ENCODE data around the gene DST. TPM values are rescaled to one million over a fixed set of nuclear protein-coding genes. Genes with fewer than 3 reads are reported as not detected.

The DST gene
- total and polyA plus RNA-seq, 7 donors, result 58.3 to 341 (median 109) TPM

DNA sequence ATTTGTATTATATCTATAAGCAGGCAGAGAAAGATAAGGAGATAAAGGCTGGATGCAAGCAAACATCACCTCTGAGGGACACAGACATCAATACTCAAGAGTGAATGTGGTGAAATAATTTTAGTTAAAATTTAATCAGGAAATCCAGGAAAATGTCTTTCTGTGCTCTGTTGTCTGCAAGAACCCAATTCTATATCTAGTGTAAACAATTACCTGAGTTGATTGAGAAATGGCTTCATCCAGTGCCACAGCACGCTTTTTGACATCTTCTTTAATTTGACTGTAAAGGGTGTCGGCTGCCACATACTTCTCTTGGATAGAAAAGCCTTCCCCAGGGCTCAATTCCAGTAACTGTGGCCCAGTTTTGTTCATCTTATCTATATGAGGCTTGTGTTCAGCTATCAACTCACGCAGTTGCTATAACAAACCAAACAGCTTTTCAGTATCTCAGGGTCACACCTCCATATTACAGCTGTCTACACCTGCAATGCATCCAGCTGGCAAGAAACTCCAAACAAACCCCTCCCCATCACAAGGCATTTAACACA, 131.6 kb downstream of the DST start:
- ATAC-seq, result peak in 2 of 4 donors; percentile 20 to 41
- 41 to 44% (median 42%) methylated on average over 3 of the region's 3 CpGs for WGBS, 3 donors
- H3K36me3 ChIP-seq (ENCODE audit: insufficient read depth in 1 of 2, low read depth in 1 of 2), result peaks cover 9 to 86% of the 10 kb centered on the region in 2 donors
- no peak overlapping the region for H3K4me3 ChIP-seq
- H3K27ac ChIP-seq, result no peak overlapping the region
- no peaks in the 10 kb centered on the region for H3K9me3 ChIP-seq
- peaks cover 17% of the 10 kb centered on the region for H3K4me1 ChIP-seq
- intact Hi-C loops (cut with DNase I), result loop anchor here in 1 of 2 donors (10.0 kb wide), 1 partner anchor 46 kb away; no protein-coding TSS in a partner anchor
- no peaks in the 10 kb centered on the region for H3K27me3 ChIP-seq (ENCODE audit: insufficient read depth in 3 of 3, low read length in 2 of 3)
- TF ChIP-seq, protein P1, sequence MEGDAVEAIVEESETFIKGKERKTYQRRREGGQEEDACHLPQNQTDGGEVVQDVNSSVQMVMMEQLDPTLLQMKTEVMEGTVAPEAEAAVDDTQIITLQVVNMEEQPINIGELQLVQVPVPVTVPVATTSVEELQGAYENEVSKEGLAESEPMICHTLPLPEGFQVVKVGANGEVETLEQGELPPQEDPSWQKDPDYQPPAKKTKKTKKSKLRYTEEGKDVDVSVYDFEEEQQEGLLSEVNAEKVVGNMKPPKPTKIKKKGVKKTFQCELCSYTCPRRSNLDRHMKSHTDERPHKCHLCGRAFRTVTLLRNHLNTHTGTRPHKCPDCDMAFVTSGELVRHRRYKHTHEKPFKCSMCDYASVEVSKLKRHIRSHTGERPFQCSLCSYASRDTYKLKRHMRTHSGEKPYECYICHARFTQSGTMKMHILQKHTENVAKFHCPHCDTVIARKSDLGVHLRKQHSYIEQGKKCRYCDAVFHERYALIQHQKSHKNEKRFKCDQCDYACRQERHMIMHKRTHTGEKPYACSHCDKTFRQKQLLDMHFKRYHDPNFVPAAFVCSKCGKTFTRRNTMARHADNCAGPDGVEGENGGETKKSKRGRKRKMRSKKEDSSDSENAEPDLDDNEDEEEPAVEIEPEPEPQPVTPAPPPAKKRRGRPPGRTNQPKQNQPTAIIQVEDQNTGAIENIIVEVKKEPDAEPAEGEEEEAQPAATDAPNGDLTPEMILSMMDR (IDR thresholded peaks at IDR 0.05), result no peak
- DNase-seq, result no peak

DNA sequence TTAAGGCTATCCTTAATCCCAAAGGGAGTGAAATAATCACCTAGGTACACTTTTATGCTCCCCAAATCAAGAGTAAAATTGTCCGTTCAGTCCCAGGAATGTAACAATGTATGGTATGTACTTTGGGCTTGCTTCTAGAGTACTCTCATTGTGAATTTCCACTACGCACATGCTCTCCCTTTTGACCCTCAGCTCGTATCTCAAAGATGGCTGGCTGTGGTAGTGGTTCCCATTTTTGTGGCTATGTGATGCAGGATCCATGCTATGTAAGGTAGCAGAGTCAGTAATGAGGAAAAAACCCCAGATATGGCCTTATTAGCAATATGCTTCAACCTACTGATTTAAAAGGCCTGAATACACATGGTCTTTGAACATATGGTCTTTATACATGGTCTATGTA, 133.7 kb downstream of the DST start:
- 61 to 74% (median 65%) methylated on average over 3 of the region's 3 CpGs for WGBS, 3 donors
- Histone ChIP-seq H3K4me1 (peaks cover 18% of the 10 kb centered on the region), H3K9me3 (no peaks in the 10 kb centered on the region), H3K4me3 (no peak overlapping the region), H3K27ac (peak overlapping the region; percentile 12), H3K27me3 (ENCODE audit: insufficient read depth in 3 of 3, low read length in 2 of 3) (no peaks in the 10 kb centered on the region), H3K36me3 (ENCODE audit: insufficient read depth in 1 of 2, low read depth in 1 of 2) (peaks cover 7 to 89% of the 10 kb centered on the region in 2 donors)
- DNase-seq (no peak), ATAC-seq (no peak)
- intact Hi-C loops (cut with DNase I), result no loop called here
- TF ChIP-seq, protein P1 (IDR thresholded peaks at IDR 0.05), result no peak

DNA sequence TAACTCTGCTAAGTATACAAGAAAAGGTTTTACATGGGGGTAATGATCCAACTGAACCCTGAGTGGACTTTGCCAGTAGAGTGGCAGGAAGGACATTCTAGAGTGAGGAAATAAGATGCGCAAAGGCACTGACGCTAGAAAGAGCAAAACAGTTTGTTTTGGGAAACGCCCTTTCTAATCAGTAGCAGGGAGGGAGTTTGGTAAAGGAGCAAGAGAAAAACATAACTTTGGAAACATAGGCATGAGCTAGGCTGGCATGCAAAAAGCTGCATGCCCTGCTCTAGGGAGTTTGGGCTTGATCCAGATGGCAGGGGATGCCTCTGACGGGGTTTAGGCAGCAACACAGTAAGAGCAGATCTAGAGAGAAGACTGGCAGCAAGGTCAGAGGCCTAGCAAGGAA, 135.2 kb downstream of the DST start:
- Histone ChIP-seq H3K4me1 (peaks cover 18% of the 10 kb centered on the region), H3K9me3 (no peaks in the 10 kb centered on the region), H3K27ac (no peak overlapping the region), H3K36me3 (ENCODE audit: insufficient read depth in 1 of 2, low read depth in 1 of 2) (peaks cover 7 to 88% of the 10 kb centered on the region in 2 donors), H3K4me3 (no peak overlapping the region), H3K27me3 (ENCODE audit: insufficient read depth in 3 of 3, low read length in 2 of 3) (no peaks in the 10 kb centered on the region)
- DNase-seq (no peak), ATAC-seq (peak in 2 of 4 donors; percentile 53 to 62)
- intact Hi-C loops (cut with DNase I), result no loop called here
- 45 to 63% (median 59%) methylated on average over 4 of the region's 4 CpGs for whole genome bisulfite sequencing, 3 donors
- TF ChIP-seq, protein P1 (IDR thresholded peaks at IDR 0.05), result no peak

DNA sequence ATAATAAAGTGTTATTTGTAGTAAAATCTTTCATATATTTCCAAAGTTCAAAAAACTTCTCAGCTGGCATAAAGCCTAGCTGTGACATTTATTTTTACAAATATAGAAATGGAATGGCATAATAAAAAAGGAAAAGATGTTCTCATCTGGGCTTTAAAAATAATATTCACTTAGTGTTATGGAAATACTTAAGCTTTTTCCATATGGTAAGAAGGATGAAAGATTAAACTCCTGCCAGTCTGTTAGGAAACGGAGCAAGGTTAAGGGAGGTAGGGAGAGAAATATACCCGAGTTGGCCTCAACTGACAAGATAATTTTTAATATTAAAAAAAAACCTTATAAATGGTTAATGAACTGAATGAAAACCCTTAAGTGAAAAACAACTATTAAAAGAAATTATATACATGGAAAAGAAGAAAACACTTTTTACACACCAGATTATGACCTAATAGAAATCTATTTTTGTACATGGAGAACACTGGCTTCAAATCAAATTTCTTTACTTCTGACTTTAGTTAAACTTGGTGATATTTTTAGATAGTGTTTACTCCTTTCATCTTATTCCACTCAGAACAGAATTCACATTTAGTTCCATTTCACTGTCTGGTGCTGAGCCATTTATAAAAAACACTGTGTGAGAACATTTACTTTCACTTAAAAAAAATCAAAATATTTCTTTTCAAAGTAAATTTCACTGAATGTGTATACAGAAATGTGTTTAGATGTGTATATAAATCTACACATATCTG, 137.0 kb downstream of the DST start:
- TF ChIP-seq, protein P1 (IDR thresholded peaks at IDR 0.05), result no peak
- intact Hi-C loops (cut with DNase I), result no loop called here
- 28 to 39% (median 38%) methylated on average over 2 of the region's 2 CpGs for WGBS, 3 donors
- Histone ChIP-seq H3K9me3 (no peaks in the 10 kb centered on the region), H3K36me3 (ENCODE audit: insufficient read depth in 1 of 2, low read depth in 1 of 2) (peaks cover 7 to 88% of the 10 kb centered on the region in 2 donors), H3K4me1 (peaks cover 28% of the 10 kb centered on the region), H3K4me3 (no peak overlapping the region), H3K27ac (no peak overlapping the region), H3K27me3 (ENCODE audit: insufficient read depth in 3 of 3, low read length in 2 of 3) (no peaks in the 10 kb centered on the region)
- ATAC-seq (peak in 1 of 4 donors; percentile 58), DNase-seq (no peak)
